Body of pancreas (tissue), 4 donors: ENCODE results near the gene ANKRD40CL. TPM values are rescaled to one million over a fixed set of nuclear protein-coding genes. Genes with fewer than 3 reads are reported as not detected.

Experiments used
- ATAC-seq: fragments of 150-250 bp; one replicate; pipeline ENCODE4 v1.9.1; 2016
- DNase-seq, 4 donors: peaks; one replicate each; pipeline ENCODE4 v3.0.0-alpha.2; 2019
- H3K27ac ChIP-seq, 4 donors: fragments of 200-600 bp; sonication (generic); 1 replicate in 3 of 4; 2 replicates in 1 of 4; pipeline versions ENCODE4 v1.5.1 to v1.6.1; 2016 to 2019; ENCODE audit warnings: mild to moderate bottlenecking in 1 of 4, mixed read lengths in 1 of 4, moderate library complexity in 1 of 4
- H3K27me3 ChIP-seq, 2 donors: fragments of 200-600 bp; sonication (generic); one replicate each; pipeline ENCODE4 v1.6.0; 2016; ENCODE audit warnings: mild to moderate bottlenecking in 1 of 2
- H3K36me3 ChIP-seq, 2 donors: fragments of 200-600 bp; sonication (generic); replicated peaks in 1 of 2; 2 replicates each; pipeline ENCODE4 v1.5.1; 2016; ENCODE audit warnings: low read depth in 2 of 2; ENCODE audit not compliant: insufficient read depth in 1 of 2
- H3K4me1 ChIP-seq: fragments of 200-600 bp; sonication (generic); one replicate; pipeline ENCODE4 v1.6.0; 2016
- H3K4me3 ChIP-seq, 2 donors: fragments of 200-600 bp; sonication (generic); 1 replicate in 1 of 2; 2 replicates in 1 of 2; pipeline ENCODE4 v1.5.1; 2016 to 2019
- H3K9me3 ChIP-seq, 3 donors: fragments of 200-600 bp; sonication (generic); 1 replicate in 2 of 3; 2 replicates in 1 of 3; pipeline ENCODE4 v1.5.1; 2016
- POLR2A ChIP-seq, 3 donors: fragments of 450-650 bp; IDR thresholded peaks; one replicate each; pipeline ENCODE4 v1.6.1; 2016; ENCODE audit warnings: antibody characterized with exemption in 3 of 3, mild to moderate bottlenecking in 2 of 3
- WGBS, 2 donors: methylation state at CpG; one replicate each; pipeline ENCODE4 v1.1.5; 2017; 5-methylcytosine and 5-hydroxymethylcytosine counted together
- intact Hi-C: fragments of 100-400 bp; cut with DNase I; formaldehyde crosslinking; loops from one replicate; pipeline ENCODE4 v1.15.1; 2023
- total RNA-seq, 2 donors: library from RNA; depleted of rRNA; stranded (reverse); fragments of >200 nt; gene quantifications; one replicate each; pipeline ENCODE4 v1.1.0, GENCODE V29; 2016
- TF ChIP-seq, protein P1 (sequence below), 7 experiments: fragments of 450-650 bp in 4 of 7; fragments of 200-600 bp in 3 of 7; sonication (generic) in 3 of 7; IDR thresholded peaks; one replicate each; pipeline ENCODE4 v1.5.1; 2016 to 2019; ENCODE audit warnings: antibody characterized with exemption in 7 of 7

The ANKRD40CL gene
- total RNA-seq, 2 donors from 2014 or later, result 1.6 TPM; not detected in 1

DNA sequence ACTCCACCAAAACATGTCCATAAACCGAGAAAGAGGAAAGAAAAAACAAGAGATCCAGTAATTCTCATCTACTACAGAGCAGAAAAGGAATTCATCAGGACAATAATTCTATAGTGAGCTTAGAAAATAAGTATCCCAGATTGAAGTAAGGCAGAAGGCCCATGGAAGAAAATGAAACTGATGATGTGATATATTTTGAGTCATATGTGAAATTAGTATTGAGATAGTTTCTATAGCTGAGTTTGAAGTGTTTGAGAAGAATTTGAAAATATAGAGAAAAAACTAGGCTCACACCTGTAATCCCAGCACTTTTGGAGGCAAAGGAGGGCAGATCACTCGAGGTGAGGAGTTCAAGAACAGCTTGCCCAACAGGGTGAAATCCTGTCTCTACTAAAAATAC lies 28.2 kb downstream of the ANKRD40CL start:
- intact Hi-C loops, result no loop called here
- Histone ChIP-seq H3K36me3 (peaks cover 0 to 32% of the 10 kb centered on the region in 2 donors), H3K4me3 (no peak overlapping the region), H3K9me3 (no peaks in the 10 kb centered on the region), H3K27ac (no peak overlapping the region), H3K4me1 (peaks cover 24% of the 10 kb centered on the region), H3K27me3 (no peaks in the 10 kb centered on the region)
- DNase-seq (no peak), ATAC-seq (no peak)
- TF ChIP-seq, protein P1, sequence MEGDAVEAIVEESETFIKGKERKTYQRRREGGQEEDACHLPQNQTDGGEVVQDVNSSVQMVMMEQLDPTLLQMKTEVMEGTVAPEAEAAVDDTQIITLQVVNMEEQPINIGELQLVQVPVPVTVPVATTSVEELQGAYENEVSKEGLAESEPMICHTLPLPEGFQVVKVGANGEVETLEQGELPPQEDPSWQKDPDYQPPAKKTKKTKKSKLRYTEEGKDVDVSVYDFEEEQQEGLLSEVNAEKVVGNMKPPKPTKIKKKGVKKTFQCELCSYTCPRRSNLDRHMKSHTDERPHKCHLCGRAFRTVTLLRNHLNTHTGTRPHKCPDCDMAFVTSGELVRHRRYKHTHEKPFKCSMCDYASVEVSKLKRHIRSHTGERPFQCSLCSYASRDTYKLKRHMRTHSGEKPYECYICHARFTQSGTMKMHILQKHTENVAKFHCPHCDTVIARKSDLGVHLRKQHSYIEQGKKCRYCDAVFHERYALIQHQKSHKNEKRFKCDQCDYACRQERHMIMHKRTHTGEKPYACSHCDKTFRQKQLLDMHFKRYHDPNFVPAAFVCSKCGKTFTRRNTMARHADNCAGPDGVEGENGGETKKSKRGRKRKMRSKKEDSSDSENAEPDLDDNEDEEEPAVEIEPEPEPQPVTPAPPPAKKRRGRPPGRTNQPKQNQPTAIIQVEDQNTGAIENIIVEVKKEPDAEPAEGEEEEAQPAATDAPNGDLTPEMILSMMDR (IDR thresholded peaks at IDR 0.05), result no peak
- no peak for TF ChIP-seq POLR2A (IDR thresholded peaks at IDR 0.05)
- WGBS, 2 donors, result 66 to 90% methylated on average over 2 of the region's 2 CpGs

DNA sequence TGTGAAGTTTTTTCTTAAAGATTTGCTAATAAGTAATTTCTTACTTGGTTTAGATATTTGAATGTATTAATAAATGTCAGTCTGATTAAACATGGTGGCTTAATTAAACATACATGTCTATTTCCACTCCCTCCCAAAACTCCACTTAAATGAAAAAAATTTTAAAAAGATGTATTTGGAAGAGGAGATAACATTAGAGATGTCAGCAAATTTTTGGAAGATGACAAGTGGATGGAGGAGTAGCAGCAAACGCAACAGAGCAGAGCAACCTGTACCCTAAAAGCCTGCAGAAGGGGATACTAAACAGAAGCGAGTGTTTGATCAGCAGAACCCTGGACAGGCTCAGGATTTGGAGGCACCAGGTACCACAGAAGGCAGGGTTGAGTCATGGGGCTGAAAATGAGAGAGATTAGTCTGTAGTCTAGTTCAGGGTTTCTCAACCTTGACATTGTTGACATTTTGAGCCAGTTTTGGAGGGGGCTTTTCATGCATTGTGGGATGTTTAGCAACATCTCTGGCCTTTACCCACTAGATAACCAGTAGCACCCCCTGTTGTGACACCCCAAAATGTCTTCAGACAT lies 30.1 kb downstream of the ANKRD40CL start:
- H3K4me3 ChIP-seq, result no peak overlapping the region
- WGBS, 2 donors, result 88 to 89% methylated on average over 2 of the region's 2 CpGs
- peaks cover 30% of the 10 kb centered on the region for H3K4me1 ChIP-seq
- TF ChIP-seq, protein P1 (IDR thresholded peaks at IDR 0.05), result no peak
- no peak for TF ChIP-seq POLR2A (IDR thresholded peaks at IDR 0.05)
- DNase-seq (no peak), ATAC-seq (no peak)
- intact Hi-C loops, result no loop called here
- no peaks in the 10 kb centered on the region for H3K27me3 ChIP-seq
- peaks cover 0 to 16% of the 10 kb centered on the region in 2 donors for H3K36me3 ChIP-seq
- no peaks in the 10 kb centered on the region for H3K9me3 ChIP-seq
- H3K27ac ChIP-seq, result no peak overlapping the region

DNA sequence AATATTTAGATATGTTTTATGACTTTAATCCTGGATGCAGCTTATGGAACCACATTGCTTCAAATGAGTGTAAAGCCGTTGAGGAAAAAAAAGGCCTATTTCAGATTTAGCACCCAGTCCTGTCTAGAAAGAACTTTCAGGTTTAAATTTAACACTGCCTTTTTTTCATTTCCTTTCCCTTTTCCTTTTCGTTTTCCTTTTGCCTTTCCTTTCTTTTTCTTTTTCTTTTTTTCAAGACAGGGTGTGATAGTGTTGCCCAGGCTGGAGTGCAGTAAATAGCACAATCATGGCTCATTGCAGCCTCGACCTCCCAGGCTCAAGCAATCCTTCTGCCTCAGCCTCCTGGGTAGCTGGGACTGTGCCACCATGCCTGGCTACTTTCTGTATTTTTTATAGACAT lies 32.0 kb downstream of the ANKRD40CL start:
- H3K27ac ChIP-seq, result no peak overlapping the region
- H3K27me3 ChIP-seq, result no peaks in the 10 kb centered on the region
- 81 to 89% methylated on average over 3 of the region's 3 CpGs for WGBS, 2 donors
- H3K9me3 ChIP-seq, result no peaks in the 10 kb centered on the region
- peaks cover 49% of the 10 kb centered on the region for H3K4me1 ChIP-seq
- ATAC-seq (no peak), DNase-seq (no peak)
- H3K36me3 ChIP-seq, result peaks cover 0 to 4% of the 10 kb centered on the region in 2 donors
- intact Hi-C loops, result no loop called here
- TF ChIP-seq, protein P1 (IDR thresholded peaks at IDR 0.05), result no peak
- TF ChIP-seq POLR2A (IDR thresholded peaks at IDR 0.05), result no peak
- H3K4me3 ChIP-seq, result no peak overlapping the region

DNA sequence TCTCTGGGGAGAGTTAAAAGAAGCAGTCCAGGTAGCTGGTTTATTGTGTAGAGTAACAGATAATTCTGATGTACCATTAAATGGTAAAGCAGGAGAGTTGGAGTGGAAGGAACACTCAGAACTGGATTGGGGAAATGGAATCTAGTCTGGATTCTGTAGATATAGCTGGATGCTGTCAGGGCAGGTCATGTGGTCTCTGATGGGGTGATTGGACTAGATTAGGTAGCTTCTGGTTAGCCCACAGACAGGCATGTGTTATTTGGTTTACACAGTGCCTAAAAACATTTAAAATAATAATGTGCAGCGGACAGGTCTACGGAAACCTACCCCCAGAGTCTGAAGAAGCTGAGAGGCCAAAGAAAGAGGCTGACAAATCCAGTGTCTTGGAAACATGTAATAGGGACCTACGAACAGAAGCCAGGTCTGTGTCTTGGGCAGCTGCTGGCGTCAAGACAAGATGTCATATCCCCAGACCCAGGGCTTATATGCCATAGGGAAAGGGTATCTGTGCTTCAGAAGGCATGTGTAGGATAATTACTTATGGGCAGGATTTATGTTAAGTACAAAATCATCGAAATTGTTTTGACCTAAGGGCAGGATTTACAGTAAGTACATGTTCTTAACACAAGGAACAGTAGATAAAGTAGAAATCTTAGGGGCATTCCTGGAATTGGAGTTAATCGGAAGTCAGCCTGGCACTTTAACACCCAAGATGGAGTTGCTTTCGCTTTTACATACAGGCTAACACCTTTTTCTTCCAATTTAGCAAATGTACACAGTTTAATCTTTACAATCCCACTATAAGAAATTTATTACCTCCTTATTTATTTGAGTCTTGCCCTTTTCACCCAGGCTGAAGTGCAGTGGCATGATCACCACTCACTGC lies 35.5 kb downstream of the ANKRD40CL start:
- no peak for TF ChIP-seq POLR2A (IDR thresholded peaks at IDR 0.05)
- TF ChIP-seq, protein P1 (IDR thresholded peaks at IDR 0.05), result no peak
- Histone ChIP-seq H3K27ac (peak overlapping the region in 2 of 4 donors; percentile 0 to 39), H3K4me3 (no peak overlapping the region), H3K4me1 (peaks cover 70% of the 10 kb centered on the region), H3K27me3 (no peaks in the 10 kb centered on the region), H3K36me3 (no peaks in the 10 kb centered on the region), H3K9me3 (no peaks in the 10 kb centered on the region)
- WGBS, 2 donors, result 52 to 68% methylated on average over 7 of the region's 7 CpGs
- intact Hi-C loops, result no loop called here
- no peak for ATAC-seq
- DNase-seq, result no peak
